Measurements from ENCODE around the gene UBE2O.

The UBE2O gene

GRCh38 chr17:76402711-76403110 lies 50.2 kb downstream of the UBE2O start:
- no peak for ATAC-seq
- TF ChIP-seq ZC3H10 (CRISPR knock-in tag; IDR thresholded peaks at IDR 0.05), result no peak
- no peak for TF ChIP-seq BACH2 (CRISPR knock-in tag; IDR thresholded peaks at IDR 0.05; ENCODE audit: borderline replicate concordance)
- TF ChIP-seq ZNF70 (CRISPR knock-in tag; IDR thresholded peaks at IDR 0.05), result no peak
- TF ChIP-seq PATZ1 (CRISPR knock-in tag; IDR thresholded peaks at IDR 0.05; ENCODE audit: borderline replicate concordance), result no peak

- no peak for ATAC-seq
- TF ChIP-seq BACH2 (CRISPR knock-in tag; IDR thresholded peaks at IDR 0.05; ENCODE audit: borderline replicate concordance) (no peak), ZNF70 (CRISPR knock-in tag; IDR thresholded peaks at IDR 0.05) (no peak), ZFP30 (CRISPR knock-in tag; IDR thresholded peaks at IDR 0.05) (no peak), ZC3H10 (CRISPR knock-in tag; IDR thresholded peaks at IDR 0.05) (no peak)
These were observed 53.5 kb downstream of the UBE2O start for GRCh38 chr17:76399175-76400172.

GRCh38 chr17:76398523-76399174 lies 54.3 kb downstream of the UBE2O start:
- peak; percentile 29 for ATAC-seq
- TF ChIP-seq PPARA (CRISPR knock-in tag; IDR thresholded peaks at IDR 0.05; ENCODE audit: borderline replicate concordance) (no peak), PATZ1 (CRISPR knock-in tag; IDR thresholded peaks at IDR 0.05; ENCODE audit: borderline replicate concordance) (no peak), GLIS3 (CRISPR knock-in tag; IDR thresholded peaks at IDR 0.05) (no peak), RARB (CRISPR knock-in tag; IDR thresholded peaks at IDR 0.05) (no peak)

GRCh38 chr17:76397687-76398522 lies 55.0 kb downstream of the UBE2O start:
- TF ChIP-seq RARB (CRISPR knock-in tag; IDR thresholded peaks at IDR 0.05) (no peak), PPARA (CRISPR knock-in tag; IDR thresholded peaks at IDR 0.05; ENCODE audit: borderline replicate concordance) (no peak), ZNF565 (CRISPR knock-in tag; conservative IDR thresholded peaks at IDR 0.05; ENCODE audit: low read depth) (no peak), SNAI2 (CRISPR knock-in tag; IDR thresholded peaks at IDR 0.05) (no peak), POU6F1 (CRISPR knock-in tag; IDR thresholded peaks at IDR 0.05; ENCODE audit: borderline replicate concordance, low read depth) (no peak), GLIS3 (CRISPR knock-in tag; IDR thresholded peaks at IDR 0.05) (no peak), CREB5 (CRISPR knock-in tag; IDR thresholded peaks at IDR 0.05; ENCODE audit: low read depth) (no peak), ARNTL (CRISPR knock-in tag; IDR thresholded peaks at IDR 0.05; ENCODE audit: borderline replicate concordance, low read depth) (no peak), ZNF8 (CRISPR knock-in tag; IDR thresholded peaks at IDR 0.05) (no peak), ZC3H10 (CRISPR knock-in tag; IDR thresholded peaks at IDR 0.05) (no peak), CSDC2 (CRISPR knock-in tag; IDR thresholded peaks at IDR 0.05) (no peak), BACH2 (CRISPR knock-in tag; IDR thresholded peaks at IDR 0.05; ENCODE audit: borderline replicate concordance) (no peak), CSRNP3 (CRISPR knock-in tag; IDR thresholded peaks at IDR 0.05) (no peak), ZNF70 (CRISPR knock-in tag; IDR thresholded peaks at IDR 0.05) (no peak), TSHZ2 (CRISPR knock-in tag; IDR thresholded peaks at IDR 0.05) (no peak), TCF4 (CRISPR knock-in tag; IDR thresholded peaks at IDR 0.05; ENCODE audit: borderline replicate concordance) (no peak), ISL1 (CRISPR knock-in tag; IDR thresholded peaks at IDR 0.05) (no peak)
- peak; percentile 95 for ATAC-seq
